Mesothelial cell of epicardium (in vitro differentiated cells): Measurements from ENCODE around the gene CADPS2. TPM values are rescaled to one million over a fixed set of nuclear protein-coding genes. Genes with fewer than 3 reads are reported as not detected.

Experiments used
- DNase-seq, 2 experiments: peaks; one replicate each; pipeline ENCODE4 v3.0.0; 2021; ENCODE audit warnings: low spot score in 2 of 2; ENCODE audit not compliant: unreplicated experiment in 2 of 2
- H3K27ac Mint-ChIP-seq: 2 replicates; pipeline ENCODE4 v1.8.0; 2021; ENCODE audit warnings: mixed read lengths
- H3K27me3 Mint-ChIP-seq: 2 replicates; pipeline ENCODE4 v1.8.0; 2021; ENCODE audit warnings: low read depth, mixed read lengths
- H3K36me3 Mint-ChIP-seq: 2 replicates; pipeline ENCODE4 v1.8.0; 2021; ENCODE audit warnings: mixed read lengths
- H3K4me1 Mint-ChIP-seq: 2 replicates; pipeline ENCODE4 v1.8.0; 2021; ENCODE audit warnings: mixed read lengths
- H3K4me3 Mint-ChIP-seq: 2 replicates; pipeline ENCODE4 v1.8.0; 2021; ENCODE audit warnings: mild to moderate bottlenecking, moderate library complexity, mixed read lengths
- H3K9me3 Mint-ChIP-seq: 2 replicates; pipeline ENCODE4 v1.8.0; 2021; ENCODE audit warnings: mixed read lengths
- CTCF ChIP-seq: fragments of 200-600 bp; sonication (generic); IDR thresholded peaks from one replicate; pipeline ENCODE4 v1.5.0; 2021; ENCODE audit warnings: antibody characterized with exemption; ENCODE audit not compliant: unreplicated experiment
- total RNA-seq: library from RNA; stranded (reverse); gene quantifications from 3 replicates; pipeline ENCODE4 v1.2.1, GENCODE V29; 2021

The CADPS2 gene
- total RNA-seq, 1 donor from 2014 or later, result 2.7 TPM

GRCh38 chr7:122546496-122546895 is 339.8 kb downstream of the CADPS2 start:
- no peak for TF ChIP-seq CTCF
- H3K4me1 Mint-ChIP-seq, result peaks cover 2% of the 10 kb centered on the region

GRCh38 chr7:122544463-122544862 is 341.8 kb downstream of the CADPS2 start:
- no peak overlapping the region for H3K27ac Mint-ChIP-seq
- H3K9me3 Mint-ChIP-seq, result no peaks in the 10 kb centered on the region
- no peak overlapping the region for H3K4me3 Mint-ChIP-seq
- H3K36me3 Mint-ChIP-seq, result no peaks in the 10 kb centered on the region
- no peaks in the 10 kb centered on the region for H3K27me3 Mint-ChIP-seq
- peaks cover 2% of the 10 kb centered on the region for H3K4me1 Mint-ChIP-seq
- DNase-seq, result no peak
- no peak for TF ChIP-seq CTCF

More at GRCh38 chr7:122546496-122546895, 339.8 kb downstream of the CADPS2 start:
- Mint-ChIP-seq H3K27me3 (no peaks in the 10 kb centered on the region), H3K9me3 (no peaks in the 10 kb centered on the region), H3K4me3 (no peak overlapping the region), H3K27ac (no peak overlapping the region), H3K36me3 (no peaks in the 10 kb centered on the region)
- no peak for DNase-seq

GRCh38 chr7:122543891-122544290 is 342.4 kb downstream of the CADPS2 start:
- TF ChIP-seq CTCF, result no peak
- DNase-seq, result no peak
- Mint-ChIP-seq H3K36me3 (no peaks in the 10 kb centered on the region), H3K27ac (no peak overlapping the region), H3K27me3 (no peaks in the 10 kb centered on the region), H3K9me3 (no peaks in the 10 kb centered on the region), H3K4me1 (peaks cover 2% of the 10 kb centered on the region), H3K4me3 (no peak overlapping the region)

- DNase-seq, result no peak
- H3K4me1 Mint-ChIP-seq, result peaks cover 2% of the 10 kb centered on the region
- no peaks in the 10 kb centered on the region for H3K9me3 Mint-ChIP-seq
- no peaks in the 10 kb centered on the region for H3K27me3 Mint-ChIP-seq
- H3K4me3 Mint-ChIP-seq, result no peak overlapping the region
- H3K36me3 Mint-ChIP-seq, result no peaks in the 10 kb centered on the region
- no peak overlapping the region for H3K27ac Mint-ChIP-seq
- TF ChIP-seq CTCF, result no peak
These were observed 343.1 kb downstream of the CADPS2 start for GRCh38 chr7:122543166-122543565.

GRCh38 chr7:122535086-122535485 is 351.2 kb downstream of the CADPS2 start:
- Mint-ChIP-seq H3K27me3 (peaks cover 8% of the 10 kb centered on the region), H3K4me1 (no peaks in the 10 kb centered on the region), H3K36me3 (no peaks in the 10 kb centered on the region), H3K9me3 (no peaks in the 10 kb centered on the region), H3K27ac (no peak overlapping the region), H3K4me3 (no peak overlapping the region)
- no peak for TF ChIP-seq CTCF
- DNase-seq, result no peak
